ENCODE results near the gene BARHL1. TPM values are rescaled to one million over a fixed set of nuclear protein-coding genes. Genes with fewer than 3 reads are reported as not detected.

BARHL1 gene
- polyA plus RNA-seq, result not detected in 2 replicates

GRCh38 chr9:132582276-132582785, at the start of gene BARHL1:
BARHL1 (plus strand) TSS chr9:132582606; CDS start chr9:132582798, 192 bp downstream.

Other genes starting within 250 kb of the BARHL1 start
- 32.4 and 33.8 TPM in 2 replicates for gene SETX, start 227.6 kb upstream of the BARHL1 start, polyA plus RNA-seq
- 11.3 and 17.4 TPM in 2 replicates for gene TTF1, start 175.8 kb upstream of the BARHL1 start, polyA plus RNA-seq
- not detected in 2 replicates for gene CFAP77, start 172.4 kb upstream of the BARHL1 start, polyA plus RNA-seq
- gene DDX31, start 87.4 kb downstream of the BARHL1 start, polyA plus RNA-seq, result 2.4 and 2.9 TPM in 2 replicates
- gene GTF3C4, start 87.9 kb downstream of the BARHL1 start, polyA plus RNA-seq, result 2.9 and 5.0 TPM in 2 replicates

Measured in Purkinje cell (primary cell).